NCI-H128 (cell line): Measurements from ENCODE around the gene CDH26.

Experiments
- DNase-seq: peaks from one replicate; lab custom pipeline; 2025; ENCODE audit not compliant: unreplicated experiment; lab: John Stamatoyannopoulos, UW

CDH26 gene

GRCh38 chr20:59977086-59977485, 18.9 kb downstream of the CDH26 start:
- no peak for DNase-seq

DNA sequence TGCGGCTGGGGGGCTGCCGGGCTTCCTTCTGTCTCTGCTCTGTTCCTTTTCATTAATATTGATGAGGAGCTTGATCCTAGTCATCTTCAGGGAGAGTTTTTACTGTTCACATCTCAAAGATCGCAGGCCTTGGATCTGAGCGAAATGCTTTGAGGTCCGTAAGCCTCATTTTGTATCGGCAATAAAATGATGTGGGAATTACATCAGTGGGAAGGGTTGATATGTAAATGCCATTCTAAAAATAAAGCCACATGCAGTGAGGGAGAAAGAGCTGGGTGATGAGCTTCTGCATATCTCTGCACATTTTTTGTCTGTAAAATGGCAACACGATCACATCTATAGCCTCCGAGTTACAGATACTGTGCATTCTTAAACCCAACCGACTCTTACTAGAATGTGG, 24.9 kb downstream of the CDH26 start:
- DNase-seq: no peak

- no peak for DNase-seq
Observed at GRCh38 chr20:59984541-59984940, 26.3 kb downstream of the CDH26 start.

DNA sequence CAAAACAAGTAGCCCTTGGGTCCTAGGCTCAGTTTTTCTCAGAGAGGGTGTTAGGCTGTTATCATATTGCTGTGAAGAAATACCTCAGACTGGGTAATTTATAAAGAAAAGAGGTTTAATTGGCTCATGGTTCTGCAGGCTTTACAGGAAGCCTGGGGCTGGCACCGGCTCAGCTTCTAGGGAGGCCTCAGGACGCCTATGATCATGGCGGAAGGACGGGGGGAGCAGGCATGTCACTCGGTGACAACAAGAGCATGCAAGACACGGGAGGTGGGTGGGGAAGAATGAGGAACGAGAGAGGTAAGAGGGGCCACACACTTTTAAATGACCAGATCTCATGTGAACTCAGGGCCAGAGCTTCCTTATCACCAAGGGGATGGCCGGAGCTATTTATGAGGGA, 26.9 kb downstream of the CDH26 start:
- no peak for DNase-seq

DNA sequence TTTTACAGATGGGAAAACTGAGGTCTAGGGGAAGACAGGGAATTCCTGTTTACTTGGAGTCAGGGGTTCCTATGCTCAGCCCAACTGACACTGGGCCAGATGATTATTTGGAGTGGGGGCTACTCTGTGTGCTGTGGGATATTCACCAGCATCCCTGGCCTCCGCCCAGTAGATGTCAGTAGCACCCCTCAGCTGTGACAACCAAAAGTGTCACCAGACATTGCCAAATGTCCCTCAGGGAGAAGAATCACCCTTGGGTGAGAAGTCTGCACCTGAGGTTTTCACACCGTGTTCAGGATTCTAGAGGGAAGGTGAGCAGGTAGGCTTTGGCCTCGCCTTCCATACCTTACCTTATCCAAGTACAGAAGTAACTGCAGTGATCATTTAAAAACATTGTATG, 27.6 kb downstream of the CDH26 start:
- no peak for DNase-seq

- no peak for DNase-seq
Observed at GRCh38 chr20:59987135-59987534, 28.9 kb downstream of the CDH26 start.

DNA sequence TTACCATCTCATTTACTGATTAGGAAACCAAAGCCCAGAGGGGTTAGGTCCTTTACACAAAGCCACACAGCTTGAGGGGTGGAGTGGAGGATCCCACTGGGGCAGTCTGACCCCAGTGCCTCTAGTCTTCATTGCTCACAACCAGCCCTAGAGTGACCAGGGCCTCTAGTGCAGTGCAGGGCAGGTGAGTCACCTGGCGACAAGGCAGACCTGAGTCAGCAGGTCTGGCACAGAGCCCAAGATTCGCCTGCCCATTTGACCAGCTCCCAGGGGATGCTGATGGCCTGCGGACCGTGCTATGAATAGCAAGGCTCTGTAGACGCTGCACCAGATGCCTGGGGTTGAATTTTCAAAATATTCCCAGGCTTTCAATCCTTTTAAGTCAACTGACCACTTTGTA, 29.9 kb downstream of the CDH26 start:
- DNase-seq: no peak

DNA sequence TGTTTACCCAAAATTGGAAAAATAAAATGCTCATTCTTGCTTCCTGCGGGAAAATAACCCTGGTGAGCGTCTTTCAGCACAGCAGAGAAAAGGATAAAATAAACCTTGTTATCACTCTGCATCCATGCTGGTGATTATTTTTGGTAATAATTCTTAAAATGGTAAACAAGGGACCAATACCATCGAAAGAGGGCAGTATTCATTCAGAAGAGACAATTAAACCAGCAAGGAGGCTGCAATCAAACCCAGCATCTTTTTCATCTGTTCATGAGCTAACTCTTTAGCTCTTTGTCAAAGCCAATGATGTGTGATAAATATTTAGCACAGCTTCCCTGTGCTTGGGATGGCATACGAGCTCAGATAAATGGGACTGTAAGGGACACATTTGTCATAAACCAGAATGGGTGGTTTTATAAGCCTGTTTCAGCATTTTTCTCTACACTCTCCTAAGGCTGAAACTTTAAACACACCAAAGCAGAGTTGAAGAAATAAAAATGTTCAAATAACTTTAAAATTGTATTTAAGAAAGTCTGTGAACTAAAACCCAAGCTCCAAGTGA, 34.4 kb downstream of the CDH26 start:
- DNase-seq: no peak

DNA sequence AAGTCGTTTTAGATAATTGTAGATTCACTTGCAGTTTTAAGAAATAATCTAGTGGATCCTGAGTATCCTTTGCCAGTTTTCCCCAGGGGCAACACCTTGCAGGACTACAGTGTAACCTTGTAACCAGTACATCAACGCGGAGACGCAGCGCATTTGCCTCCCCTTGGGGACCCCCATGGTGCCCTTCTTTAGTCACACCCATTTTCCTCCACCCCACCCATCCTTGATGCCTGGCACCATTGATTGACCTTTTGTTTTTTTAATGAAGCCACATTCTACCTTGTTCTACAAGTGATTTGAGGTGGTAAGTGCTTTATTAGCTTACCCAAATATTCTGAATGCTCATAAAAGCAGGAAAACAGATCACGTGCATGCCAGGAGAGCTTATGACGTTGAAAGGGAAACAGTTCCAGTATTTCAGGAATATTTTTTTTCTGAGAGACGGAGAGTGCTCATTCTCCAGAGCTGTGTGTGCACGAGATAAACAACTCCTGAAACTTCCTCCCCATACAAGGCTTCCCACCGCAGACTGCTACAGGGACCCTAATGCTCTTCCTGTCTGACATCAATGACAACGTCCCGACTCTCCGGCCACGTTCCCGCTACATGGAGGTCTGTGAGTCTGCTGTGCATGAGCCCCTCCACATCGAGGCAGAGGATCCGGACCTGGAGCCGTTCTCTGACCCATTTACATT, 35.7 kb downstream of the CDH26 start:
- no peak for DNase-seq

- no peak for DNase-seq
Observed at GRCh38 chr20:59994697-59995122, 36.5 kb downstream of the CDH26 start.

- DNase-seq: no peak
Observed at GRCh38 chr20:59996108-59996507, 37.9 kb downstream of the CDH26 start.

DNA sequence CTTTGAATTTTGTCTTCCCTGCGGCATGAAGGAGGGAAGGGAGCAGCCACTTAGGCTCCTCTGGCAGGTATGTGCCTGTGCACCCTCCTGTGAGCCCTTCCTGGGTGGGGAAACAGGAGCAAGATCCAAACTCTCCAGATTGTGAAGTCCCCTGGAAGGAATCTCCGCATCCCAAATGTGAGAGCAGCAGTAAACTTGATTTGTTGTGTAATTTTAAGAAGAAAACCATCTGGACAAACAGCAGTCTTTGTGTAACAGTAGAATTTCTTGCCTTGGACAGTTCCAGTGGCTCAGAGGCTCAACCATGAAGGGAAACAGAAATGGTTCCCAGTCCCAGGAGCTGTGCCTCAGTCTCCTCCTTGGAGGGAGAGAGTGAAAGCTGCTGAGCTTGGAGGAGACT, 39.7 kb downstream of the CDH26 start:
- no peak for DNase-seq

DNA sequence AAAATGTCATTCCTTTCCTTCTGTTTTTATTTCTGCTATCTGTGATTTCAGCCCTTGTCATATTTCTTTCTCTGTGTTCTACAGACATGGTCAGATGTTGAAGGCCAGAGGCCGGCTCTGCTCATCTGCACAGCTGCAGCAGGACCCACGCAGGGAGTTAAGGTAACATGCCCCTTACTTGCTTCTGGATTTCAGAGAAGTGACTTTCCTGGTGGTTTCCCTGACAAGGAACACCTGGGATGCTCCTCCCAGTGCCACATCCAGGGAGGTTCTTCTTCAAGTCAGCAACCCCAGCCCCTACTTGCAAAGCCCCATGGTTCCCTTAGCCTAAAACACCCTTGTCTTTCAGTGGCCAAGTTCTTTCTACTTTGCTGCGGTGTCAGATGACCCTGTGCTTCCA, 41.3 kb downstream of the CDH26 start:
- DNase-seq: no peak

GRCh38 chr20:60000271-60001042, 42.2 kb downstream of the CDH26 start:
- peak; percentile 33 for DNase-seq

- DNase-seq: peak; percentile 18
Observed at GRCh38 chr20:60001108-60001507, 42.9 kb downstream of the CDH26 start.

DNA sequence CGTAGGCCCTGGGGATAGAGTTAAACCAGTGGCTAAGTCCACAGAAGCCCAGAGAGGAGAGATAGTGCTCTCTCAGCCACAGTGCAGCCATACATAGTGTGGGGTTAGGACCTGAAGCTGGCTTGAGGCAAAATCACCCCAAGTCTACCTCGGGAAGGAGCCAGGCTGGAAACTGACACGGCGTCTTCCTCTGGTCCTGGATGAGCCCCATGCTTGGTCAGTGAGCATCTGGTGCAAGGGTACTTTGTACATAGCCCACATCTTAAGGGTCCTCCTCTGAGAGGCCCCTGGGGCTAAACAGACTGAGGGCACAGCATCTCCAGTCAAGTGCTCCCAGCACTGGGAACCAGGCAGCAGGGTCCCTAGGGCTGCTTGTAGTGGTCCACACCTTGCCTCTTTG, 45.6 kb downstream of the CDH26 start:
- DNase-seq: no peak

DNA sequence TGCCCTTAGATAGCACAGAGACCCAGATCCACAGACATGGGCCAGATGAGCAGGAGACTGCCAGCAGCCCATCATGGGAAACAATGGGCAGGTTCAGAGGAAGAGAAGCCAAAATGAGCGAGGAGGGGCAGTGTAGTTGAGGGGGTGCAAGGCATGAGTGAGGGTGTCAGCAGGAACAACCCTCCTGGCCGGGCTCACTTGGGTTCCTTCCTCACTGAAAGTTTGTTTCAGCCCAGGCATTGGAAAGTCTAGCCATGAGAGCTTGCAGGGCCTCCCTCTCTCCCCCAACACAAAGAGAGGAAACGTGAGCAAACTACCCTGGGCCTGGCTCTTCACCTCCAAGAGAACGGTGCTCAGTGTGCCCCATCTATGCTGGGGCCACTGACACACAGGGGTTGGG, 48.0 kb downstream of the CDH26 start:
- no peak for DNase-seq

DNA sequence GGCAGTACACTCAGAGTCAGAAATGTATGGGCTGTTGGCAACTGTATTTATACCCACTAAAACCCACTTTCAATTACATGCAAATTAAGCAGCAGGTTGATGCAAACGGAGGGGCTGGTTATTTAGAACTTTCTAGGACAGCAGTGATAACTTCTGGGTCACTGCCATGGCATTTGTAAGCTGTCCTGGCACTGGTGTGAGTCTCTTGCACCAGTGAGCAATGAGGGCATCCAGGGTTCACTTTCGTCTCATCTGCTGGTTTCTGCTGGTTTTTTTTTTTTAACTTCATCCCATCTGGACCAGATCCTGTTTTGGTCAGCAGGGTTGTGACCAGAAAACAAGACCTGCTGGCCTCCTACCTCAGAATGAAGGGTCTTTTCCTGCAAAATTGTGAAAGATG, 49.2 kb downstream of the CDH26 start:
- DNase-seq: no peak

DNA sequence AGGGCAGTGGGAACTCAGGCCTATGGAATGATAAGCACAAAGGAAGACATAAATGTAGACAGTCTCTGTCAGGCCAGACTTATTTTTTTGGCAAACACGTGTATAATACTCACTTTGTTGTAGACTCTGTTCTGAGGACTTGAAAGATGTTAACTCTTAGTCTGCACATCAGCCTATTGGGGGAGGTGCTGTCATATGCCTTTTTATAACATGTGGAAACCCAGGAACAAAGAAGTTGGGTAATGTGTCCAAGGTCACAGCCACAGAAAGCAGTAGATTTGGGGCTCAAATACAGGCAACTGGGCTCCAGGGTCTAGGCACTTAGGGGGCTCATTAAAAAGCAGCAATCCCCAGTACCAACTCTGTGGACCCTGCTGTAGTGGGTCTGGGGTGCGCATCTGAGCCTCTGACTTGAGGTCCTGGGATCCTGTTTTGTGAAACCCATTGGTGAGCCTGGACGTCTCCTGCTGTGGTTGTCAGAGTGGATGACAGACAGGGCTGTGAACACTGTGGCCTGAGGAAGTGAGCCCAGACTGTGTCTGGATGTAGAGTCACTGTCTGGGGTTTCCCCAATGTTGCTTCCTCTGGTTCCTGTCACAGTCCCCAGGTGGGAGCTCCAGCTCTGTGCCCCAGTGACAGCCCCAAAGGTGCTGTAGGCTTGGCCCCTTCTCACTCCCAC, 50.0 kb downstream of the CDH26 start:
- no peak for DNase-seq

- no peak for DNase-seq
Observed at GRCh38 chr20:60009318-60009717, 51.1 kb downstream of the CDH26 start.

DNA sequence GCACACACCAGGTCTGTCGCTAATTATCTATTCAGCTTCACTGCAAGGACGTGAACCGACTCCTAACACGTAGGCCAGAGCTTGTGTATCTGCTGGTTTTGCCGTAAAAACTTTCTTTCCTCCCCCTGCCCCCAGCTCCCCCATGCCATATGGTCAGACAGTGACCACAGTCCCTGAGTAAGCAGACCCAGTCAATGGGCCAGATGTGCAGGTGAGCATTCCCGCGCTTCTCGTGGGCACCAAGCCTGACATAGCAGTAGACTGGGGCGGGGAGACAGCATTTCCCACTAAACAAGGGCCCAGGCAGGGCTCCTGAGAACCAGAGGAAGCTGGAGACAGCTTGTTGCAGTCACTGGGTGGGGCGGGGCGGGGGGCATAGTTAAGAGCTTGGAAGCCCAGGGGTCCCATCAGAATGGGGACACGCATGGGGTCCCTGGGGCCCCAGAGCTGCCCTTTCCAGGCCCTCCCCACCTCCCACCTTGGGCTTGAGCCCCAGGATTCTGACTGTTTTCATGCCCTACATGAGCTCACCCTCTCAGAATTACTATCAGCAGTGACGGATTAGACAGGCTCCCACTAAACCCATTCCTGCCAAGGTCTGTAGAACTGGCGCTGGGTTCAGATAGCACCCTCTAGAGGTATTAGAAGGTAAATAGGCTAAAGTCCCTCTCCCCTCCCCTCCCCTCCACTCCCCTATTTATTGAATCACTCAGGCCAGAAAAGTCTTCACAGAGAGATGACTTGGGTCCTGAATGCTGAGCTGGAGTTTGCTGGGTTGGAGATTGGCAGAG, 51.8 kb downstream of the CDH26 start:
- no peak for DNase-seq
